Ovary (tissue), 3 donors: ENCODE results near the gene TFF1.

Experiments used
- CTCF ChIP-seq, 3 donors: fragments of 450-650 bp in 2 of 3; fragments of 200-600 bp in 1 of 3; IDR thresholded peaks; one replicate each; pipeline versions ENCODE4 v1.5.1 to v1.8.0; 2016 to 2022; ENCODE audit warnings: antibody characterized with exemption in 3 of 3, mild to moderate bottlenecking in 1 of 3
- EP300 ChIP-seq: sonication (generic); formaldehyde crosslinking; IDR thresholded peaks from one replicate; pipeline ENCODE4 v1.6.1; 2017; ENCODE audit warnings: antibody characterized with exemption
- POLR2A ChIP-seq: fragments of 450-650 bp; IDR thresholded peaks from one replicate; pipeline ENCODE4 v1.6.1; 2017; ENCODE audit warnings: antibody characterized with exemption, mild to moderate bottlenecking, moderate library complexity
- donor health status: DM: no; HTN: no; CAD: no.

- TF ChIP-seq CTCF (IDR thresholded peaks at IDR 0.05) = no peak
- no peak for TF ChIP-seq EP300
- no peak for TF ChIP-seq POLR2A
Measured at GRCh38 chr21:42344631-42345030, 21.7 kb downstream of the TFF1 start.
